HL-60 (cell line): Measurements from ENCODE around the gene MACROD2.

Experiments
- POLR2AphosphoS5 ChIP-seq: IDR thresholded peaks from 2 replicates; pipeline ENCODE4 v1.6.1; 2012; ENCODE audit warnings: low read depth
- TF ChIP-seq, protein P1 (sequence below): IDR thresholded peaks from one replicate; pipeline ENCODE4 v1.5.1; 2011; ENCODE audit warnings: low read length, control low read depth, inconsistent platforms; ENCODE audit not compliant: insufficient read depth
- TF ChIP-seq, protein P2 (sequence below): IDR thresholded peaks from 2 replicates; pipeline ENCODE4 v1.6.1; 2012; ENCODE audit warnings: low read depth; ENCODE audit not compliant: insufficient replicate concordance

DNA sequence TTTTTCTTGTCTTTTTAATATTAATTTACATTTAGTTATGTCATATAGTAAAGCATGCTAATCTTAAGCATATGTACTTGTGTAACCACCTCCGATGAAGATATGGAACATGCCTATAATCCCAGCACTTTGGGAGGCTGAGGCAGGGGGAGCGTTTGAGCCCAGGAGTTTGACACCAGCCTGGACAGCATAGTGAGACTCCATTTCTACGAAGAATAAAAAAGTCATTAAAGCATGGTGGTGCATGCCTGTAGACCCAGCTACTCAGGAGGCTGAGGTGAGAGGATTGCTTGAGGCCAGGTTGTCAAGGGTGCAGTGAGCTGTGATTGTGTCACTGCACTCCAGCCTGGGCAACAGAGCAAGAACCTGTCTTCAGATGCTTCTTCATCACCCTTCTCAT, 970.9 kb downstream of the MACROD2 start:
- TF ChIP-seq, protein P1, sequence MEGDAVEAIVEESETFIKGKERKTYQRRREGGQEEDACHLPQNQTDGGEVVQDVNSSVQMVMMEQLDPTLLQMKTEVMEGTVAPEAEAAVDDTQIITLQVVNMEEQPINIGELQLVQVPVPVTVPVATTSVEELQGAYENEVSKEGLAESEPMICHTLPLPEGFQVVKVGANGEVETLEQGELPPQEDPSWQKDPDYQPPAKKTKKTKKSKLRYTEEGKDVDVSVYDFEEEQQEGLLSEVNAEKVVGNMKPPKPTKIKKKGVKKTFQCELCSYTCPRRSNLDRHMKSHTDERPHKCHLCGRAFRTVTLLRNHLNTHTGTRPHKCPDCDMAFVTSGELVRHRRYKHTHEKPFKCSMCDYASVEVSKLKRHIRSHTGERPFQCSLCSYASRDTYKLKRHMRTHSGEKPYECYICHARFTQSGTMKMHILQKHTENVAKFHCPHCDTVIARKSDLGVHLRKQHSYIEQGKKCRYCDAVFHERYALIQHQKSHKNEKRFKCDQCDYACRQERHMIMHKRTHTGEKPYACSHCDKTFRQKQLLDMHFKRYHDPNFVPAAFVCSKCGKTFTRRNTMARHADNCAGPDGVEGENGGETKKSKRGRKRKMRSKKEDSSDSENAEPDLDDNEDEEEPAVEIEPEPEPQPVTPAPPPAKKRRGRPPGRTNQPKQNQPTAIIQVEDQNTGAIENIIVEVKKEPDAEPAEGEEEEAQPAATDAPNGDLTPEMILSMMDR, result no peak
- TF ChIP-seq POLR2AphosphoS5, result no peak
- TF ChIP-seq, protein P2, sequence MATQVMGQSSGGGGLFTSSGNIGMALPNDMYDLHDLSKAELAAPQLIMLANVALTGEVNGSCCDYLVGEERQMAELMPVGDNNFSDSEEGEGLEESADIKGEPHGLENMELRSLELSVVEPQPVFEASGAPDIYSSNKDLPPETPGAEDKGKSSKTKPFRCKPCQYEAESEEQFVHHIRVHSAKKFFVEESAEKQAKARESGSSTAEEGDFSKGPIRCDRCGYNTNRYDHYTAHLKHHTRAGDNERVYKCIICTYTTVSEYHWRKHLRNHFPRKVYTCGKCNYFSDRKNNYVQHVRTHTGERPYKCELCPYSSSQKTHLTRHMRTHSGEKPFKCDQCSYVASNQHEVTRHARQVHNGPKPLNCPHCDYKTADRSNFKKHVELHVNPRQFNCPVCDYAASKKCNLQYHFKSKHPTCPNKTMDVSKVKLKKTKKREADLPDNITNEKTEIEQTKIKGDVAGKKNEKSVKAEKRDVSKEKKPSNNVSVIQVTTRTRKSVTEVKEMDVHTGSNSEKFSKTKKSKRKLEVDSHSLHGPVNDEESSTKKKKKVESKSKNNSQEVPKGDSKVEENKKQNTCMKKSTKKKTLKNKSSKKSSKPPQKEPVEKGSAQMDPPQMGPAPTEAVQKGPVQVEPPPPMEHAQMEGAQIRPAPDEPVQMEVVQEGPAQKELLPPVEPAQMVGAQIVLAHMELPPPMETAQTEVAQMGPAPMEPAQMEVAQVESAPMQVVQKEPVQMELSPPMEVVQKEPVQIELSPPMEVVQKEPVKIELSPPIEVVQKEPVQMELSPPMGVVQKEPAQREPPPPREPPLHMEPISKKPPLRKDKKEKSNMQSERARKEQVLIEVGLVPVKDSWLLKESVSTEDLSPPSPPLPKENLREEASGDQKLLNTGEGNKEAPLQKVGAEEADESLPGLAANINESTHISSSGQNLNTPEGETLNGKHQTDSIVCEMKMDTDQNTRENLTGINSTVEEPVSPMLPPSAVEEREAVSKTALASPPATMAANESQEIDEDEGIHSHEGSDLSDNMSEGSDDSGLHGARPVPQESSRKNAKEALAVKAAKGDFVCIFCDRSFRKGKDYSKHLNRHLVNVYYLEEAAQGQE, result no peak
